ENCODE data around the gene PRKN.

The PRKN gene

DNA sequence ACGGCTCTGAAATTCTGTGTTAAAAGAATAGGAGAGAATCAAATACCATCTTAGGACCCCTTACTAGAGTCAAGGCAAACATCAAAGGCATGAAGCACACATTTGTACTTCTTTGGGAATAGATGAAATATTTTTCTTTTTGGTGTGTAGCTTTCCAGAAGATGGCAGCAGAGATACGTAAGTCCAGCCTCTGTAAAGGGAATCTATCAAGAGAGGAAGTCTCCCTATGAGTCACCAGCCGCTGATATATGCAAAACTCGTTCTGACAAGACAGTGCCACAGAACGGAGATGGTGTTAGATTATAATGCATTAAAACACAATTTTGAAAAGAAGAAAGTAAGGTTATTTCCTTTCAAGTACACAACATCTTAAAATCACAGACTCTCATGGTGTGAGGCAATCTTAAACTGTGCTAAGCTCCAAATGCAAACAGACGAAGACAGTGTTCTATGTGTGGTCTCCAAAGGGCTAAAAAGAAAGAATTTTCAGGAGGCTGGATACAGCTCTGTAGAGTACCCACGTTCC, 1333.7 kb downstream of the PRKN start:
- no peak overlapping the region for H3K4me3 Mint-ChIP-seq
- peak; percentile 72 for TF ChIP-seq CTCF (IDR thresholded peaks at IDR 0.05)
- peaks cover 5% of the 10 kb centered on the region for H3K36me3 Mint-ChIP-seq (ENCODE audit: low read depth)
- peaks cover 18% of the 10 kb centered on the region for H3K9me3 Mint-ChIP-seq
- no peaks in the 10 kb centered on the region for H3K4me1 Mint-ChIP-seq
- peak; percentile 41 for DNase-seq
- peaks cover 2% of the 10 kb centered on the region for H3K27me3 Mint-ChIP-seq (ENCODE audit: low read depth, poor library complexity)
- no peak overlapping the region for H3K27ac Mint-ChIP-seq

DNA sequence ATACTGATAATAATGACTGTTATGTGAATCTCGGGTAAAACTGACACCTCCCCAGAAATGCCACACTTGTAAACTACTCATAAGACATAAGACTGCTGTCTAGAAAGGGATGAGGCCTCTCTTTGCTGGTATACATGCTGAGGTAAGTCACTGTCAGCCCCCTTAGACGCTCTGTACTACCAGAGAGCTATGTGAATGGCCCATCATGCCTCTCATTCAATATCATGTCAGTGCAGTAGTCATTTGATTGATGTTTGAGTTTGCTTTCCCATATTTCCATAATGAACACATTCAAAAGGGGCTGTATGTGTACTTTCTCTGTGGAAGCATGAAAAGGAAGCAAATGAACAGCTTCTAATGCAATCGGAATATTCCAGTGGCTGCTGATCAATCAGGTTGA, 1334.3 kb downstream of the PRKN start:
- no peak for TF ChIP-seq CTCF (IDR thresholded peaks at IDR 0.05)
- Mint-ChIP-seq H3K4me1 (no peaks in the 10 kb centered on the region), H3K27me3 (ENCODE audit: low read depth, poor library complexity) (peaks cover 2% of the 10 kb centered on the region), H3K9me3 (peaks cover 12% of the 10 kb centered on the region), H3K27ac (no peak overlapping the region), H3K4me3 (no peak overlapping the region), H3K36me3 (ENCODE audit: low read depth) (no peaks in the 10 kb centered on the region)
- no peak for DNase-seq

GRCh38 chr6:161389756-161390155, 1337.8 kb downstream of the PRKN start:
- Mint-ChIP-seq H3K27ac (no peak overlapping the region), H3K9me3 (peaks cover 11% of the 10 kb centered on the region), H3K36me3 (ENCODE audit: low read depth) (no peaks in the 10 kb centered on the region), H3K4me1 (no peaks in the 10 kb centered on the region), H3K4me3 (no peak overlapping the region), H3K27me3 (ENCODE audit: low read depth, poor library complexity) (peaks cover 3% of the 10 kb centered on the region)
- DNase-seq, result no peak
- TF ChIP-seq CTCF (IDR thresholded peaks at IDR 0.05), result no peak

DNA sequence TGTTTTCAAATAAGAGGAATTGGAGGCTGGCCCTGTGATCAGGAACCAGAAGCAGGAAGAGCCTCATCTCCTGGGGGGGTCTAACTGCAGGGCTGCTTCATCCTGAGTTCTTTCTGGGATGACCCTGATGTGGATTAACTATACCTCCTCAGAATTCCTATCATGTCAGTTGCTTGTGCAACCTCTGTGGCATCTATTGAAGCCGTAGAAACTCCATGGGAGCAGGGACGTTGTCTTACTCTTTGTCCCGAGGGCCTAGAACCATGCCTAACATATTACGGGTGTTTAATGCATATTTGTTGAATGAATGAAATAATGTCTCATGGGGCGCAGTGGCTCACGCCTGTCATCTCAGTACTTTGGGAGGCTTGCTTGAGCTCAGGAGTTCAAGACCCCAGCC, 1343.6 kb downstream of the PRKN start:
- H3K4me1 Mint-ChIP-seq, result peaks cover 13% of the 10 kb centered on the region
- no peak for TF ChIP-seq CTCF (IDR thresholded peaks at IDR 0.05)
- no peak overlapping the region for H3K4me3 Mint-ChIP-seq
- no peaks in the 10 kb centered on the region for H3K36me3 Mint-ChIP-seq (ENCODE audit: low read depth)
- H3K9me3 Mint-ChIP-seq, result peaks cover 8% of the 10 kb centered on the region
- H3K27me3 Mint-ChIP-seq (ENCODE audit: low read depth, poor library complexity), result peaks cover 3% of the 10 kb centered on the region
- H3K27ac Mint-ChIP-seq, result no peak overlapping the region
- DNase-seq, result no peak

GRCh38 chr6:161379834-161380582, 1347.6 kb downstream of the PRKN start:
- H3K9me3 Mint-ChIP-seq, result no peaks in the 10 kb centered on the region
- H3K27me3 Mint-ChIP-seq (ENCODE audit: low read depth, poor library complexity), result no peaks in the 10 kb centered on the region
- H3K27ac Mint-ChIP-seq, result no peak overlapping the region
- DNase-seq, result no peak
- H3K4me3 Mint-ChIP-seq, result no peak overlapping the region
- H3K36me3 Mint-ChIP-seq (ENCODE audit: low read depth), result no peaks in the 10 kb centered on the region
- no peak for TF ChIP-seq CTCF (IDR thresholded peaks at IDR 0.05)
- H3K4me1 Mint-ChIP-seq, result peaks cover 18% of the 10 kb centered on the region

DNA sequence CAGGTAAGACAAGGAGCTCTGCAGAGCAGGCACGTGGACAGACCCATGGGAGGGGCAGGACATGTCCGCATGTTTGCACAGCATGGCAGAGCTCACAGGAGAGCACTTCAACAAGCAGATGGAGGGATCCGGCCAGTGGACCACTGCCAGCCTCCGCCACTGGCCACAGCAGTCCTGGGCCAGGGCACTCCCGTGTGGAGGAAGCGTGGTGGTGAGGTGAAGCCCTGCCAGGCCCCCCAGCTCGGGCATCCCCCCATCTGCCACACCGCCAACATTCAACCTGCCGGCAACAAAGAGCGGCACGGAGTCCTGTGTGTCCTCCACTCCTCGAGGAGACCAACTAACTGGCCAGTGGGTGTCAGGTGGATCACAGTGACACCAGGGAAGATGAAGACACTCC, 1349.5 kb downstream of the PRKN start:
- Mint-ChIP-seq H3K27me3 (ENCODE audit: low read depth, poor library complexity) (no peaks in the 10 kb centered on the region), H3K4me1 (peaks cover 18% of the 10 kb centered on the region), H3K36me3 (ENCODE audit: low read depth) (no peaks in the 10 kb centered on the region), H3K9me3 (no peaks in the 10 kb centered on the region), H3K4me3 (no peak overlapping the region), H3K27ac (no peak overlapping the region)
- no peak for DNase-seq
- no peak for TF ChIP-seq CTCF (IDR thresholded peaks at IDR 0.05)

Data from nephron progenitor cell (in vitro differentiated cells).